Naive thymus-derived CD8-positive, alpha-beta T cell (primary cell): Measurements from ENCODE around the gene TMEM132E. TPM values are rescaled to one million over a fixed set of nuclear protein-coding genes. Genes with fewer than 3 reads are reported as not detected.

Experiments
- ATAC-seq, 2 donors: fragments of 150-1000 bp; cut with Tn5 transposase in 1 of 2; sonication (Bioruptor Pico), chemical (Tn5 transposase) in 1 of 2; 1 replicate in 1 of 2; 2 replicates in 1 of 2; pipeline ENCODE4 v1.10.0; 2021; ENCODE audit warnings: mild to moderate bottlenecking in 2 of 2, moderate library complexity in 2 of 2
- POLR2A ChIA-PET: fragments of 350-600 bp; sonication (Branson Sonifier 250); formaldehyde crosslinking; loops from one replicate; lab custom pipeline; 2021; ENCODE audit warnings: antibody characterized with exemption; lab: Charles Lee
- DNase-seq, 10 donors: peaks; one replicate each; pipeline versions ENCODE4 v3.0.0 to v3.0.0-alpha.2; 2020 to 2022
- H3K27ac Mint-ChIP-seq, 10 donors: one replicate each; pipeline ENCODE4 v1.8.0; 2020 to 2022; ENCODE audit warnings: mild to moderate bottlenecking in 10 of 10, mixed read lengths in 10 of 10, moderate library complexity in 4 of 10, inconsistent platforms in 1 of 10
- H3K27me3 Mint-ChIP-seq, 5 donors: one replicate each; pipeline ENCODE4 v1.8.0; 2021 to 2022; ENCODE audit warnings: mixed read lengths in 5 of 5
- H3K36me3 Mint-ChIP-seq, 3 donors: one replicate each; pipeline ENCODE4 v1.8.0; 2020 to 2022; ENCODE audit warnings: mixed read lengths in 3 of 3, mild to moderate bottlenecking in 2 of 3, inconsistent platforms in 1 of 3
- H3K4me1 Mint-ChIP-seq, 4 donors: one replicate each; pipeline ENCODE4 v1.8.0; 2021 to 2022; ENCODE audit warnings: mixed read lengths in 4 of 4
- H3K4me3 Mint-ChIP-seq, 10 donors: one replicate each; pipeline ENCODE4 v1.8.0; 2020 to 2022; ENCODE audit warnings: mild to moderate bottlenecking in 10 of 10, mixed read lengths in 10 of 10, moderate library complexity in 6 of 10, inconsistent platforms in 1 of 10
- H3K9me3 Mint-ChIP-seq, 9 donors: one replicate each; pipeline ENCODE4 v1.8.0; 2020 to 2022; ENCODE audit warnings: mixed read lengths in 9 of 9, mild to moderate bottlenecking in 3 of 9, inconsistent platforms in 1 of 9, moderate library complexity in 1 of 9
- polyA plus RNA-seq, 3 donors: library from polyadenylated mRNA; unstranded; fragments of 300-500 nt; fragmentation: Illumina TruSeq; gene quantifications; one replicate each; pipeline ENCODE4 v1.2.3, GENCODE V29; 2021
- total RNA-seq, 8 experiments: library from RNA in 2 of 8; stranded (reverse) in 2 of 8; gene quantifications; one replicate each; pipeline ENCODE4 v1.2.3 and lab custom pipeline; 2021 to 2026

The TMEM132E gene
- total and polyA plus RNA-seq, 5 experiments from 2014 or later = 0.19 to 0.60 (median 0.49) TPM

GRCh38 chr17:34572483-34572882 is 6.9 kb upstream of the TMEM132E start:
- no peak overlapping the region for H3K27ac Mint-ChIP-seq
- H3K9me3 Mint-ChIP-seq = peaks cover 0 to 3% (median 0%) of the 10 kb centered on the region in 9 donors
- peaks cover 32 to 73% (median 55%) of the 10 kb centered on the region in 5 donors for H3K27me3 Mint-ChIP-seq
- H3K4me3 Mint-ChIP-seq = no peak overlapping the region
- POLR2A ChIA-PET = no interaction called here
- no peak for DNase-seq
- H3K4me1 Mint-ChIP-seq = peaks cover 0 to 3% (median 0%) of the 10 kb centered on the region in 4 donors
- no peak for ATAC-seq
- H3K36me3 Mint-ChIP-seq = peaks cover 0 to 2% (median 0%) of the 10 kb centered on the region in 3 donors

- H3K4me1 Mint-ChIP-seq = peaks cover 9 to 15% (median 10%) of the 10 kb centered on the region in 4 donors
- POLR2A ChIA-PET = no interaction called here
- peaks cover 41 to 95% (median 75%) of the 10 kb centered on the region in 5 donors for H3K27me3 Mint-ChIP-seq
- ATAC-seq (no peak), DNase-seq (no peak)
- peaks cover 0 to 5% (median 0%) of the 10 kb centered on the region in 3 donors for H3K36me3 Mint-ChIP-seq
- no peak overlapping the region for H3K4me3 Mint-ChIP-seq
- peaks cover 0 to 2% (median 0%) of the 10 kb centered on the region in 9 donors for H3K9me3 Mint-ChIP-seq
- no peak overlapping the region for H3K27ac Mint-ChIP-seq
Observed at GRCh38 chr17:34575182-34575581, 4.2 kb upstream of the TMEM132E start.

GRCh38 chr17:34578016-34578415 is 1.4 kb upstream of the TMEM132E start:
- peaks cover 6 to 27% (median 21%) of the 10 kb centered on the region in 4 donors for H3K4me1 Mint-ChIP-seq

GRCh38 chr17:34578656-34579016 is 746 bp upstream of the TMEM132E start:
- Mint-ChIP-seq H3K27me3 (peaks cover 35 to 81% (median 63%) of the 10 kb centered on the region in 5 donors), H3K36me3 (peaks cover 0 to 3% (median 0%) of the 10 kb centered on the region in 3 donors)
- ATAC-seq = no peak

More at GRCh38 chr17:34578016-34578415, 1.4 kb upstream of the TMEM132E start:
- DNase-seq = no peak
- Mint-ChIP-seq H3K27ac (no peak overlapping the region), H3K9me3 (no peaks in the 10 kb centered on the region), H3K27me3 (peaks cover 30 to 81% (median 63%) of the 10 kb centered on the region in 5 donors), H3K36me3 (peaks cover 0 to 5% (median 0%) of the 10 kb centered on the region in 3 donors), H3K4me3 (peak overlapping the region; percentile 15 to 93 (median 57))
- ATAC-seq = no peak
- POLR2A ChIA-PET = no interaction called here

GRCh38 chr17:34579979-34580684 is 750 bp downstream of the TMEM132E start:
- POLR2A ChIA-PET = no interaction called here
- ATAC-seq = peak; percentile 19 to 22
- Mint-ChIP-seq H3K27me3 (peaks cover 39 to 83% (median 61%) of the 10 kb centered on the region in 5 donors), H3K9me3 (no peaks in the 10 kb centered on the region), H3K4me1 (peaks cover 6 to 27% (median 23%) of the 10 kb centered on the region in 4 donors), H3K4me3 (peak overlapping the region; percentile 36 to 93 (median 72)), H3K27ac (no peak overlapping the region), H3K36me3 (peaks cover 0 to 3% (median 0%) of the 10 kb centered on the region in 3 donors)
- no peak for DNase-seq

More at GRCh38 chr17:34578656-34579016, 746 bp upstream of the TMEM132E start:
- DNase-seq = no peak
- peaks cover 6 to 27% (median 21%) of the 10 kb centered on the region in 4 donors for H3K4me1 Mint-ChIP-seq
- H3K9me3 Mint-ChIP-seq = no peaks in the 10 kb centered on the region
- POLR2A ChIA-PET = no interaction called here
- H3K4me3 Mint-ChIP-seq = peak overlapping the region; percentile 15 to 93 (median 74)
- peak overlapping the region in 1 of 10 donors; percentile 63 for H3K27ac Mint-ChIP-seq

GRCh38 chr17:34580685-34581445 is 1.5 kb downstream of the TMEM132E start:
- DNase-seq = no peak
- Mint-ChIP-seq H3K4me1 (peaks cover 6 to 27% (median 24%) of the 10 kb centered on the region in 4 donors), H3K4me3 (peak overlapping the region; percentile 36 to 93 (median 72)), H3K27ac (no peak overlapping the region), H3K27me3 (peaks cover 39 to 83% (median 61%) of the 10 kb centered on the region in 5 donors), H3K9me3 (no peaks in the 10 kb centered on the region), H3K36me3 (peaks cover 0 to 3% (median 0%) of the 10 kb centered on the region in 3 donors)
- peak; percentile 39 to 47 for ATAC-seq
- POLR2A ChIA-PET = interaction anchor here (0.6 kb wide), 1 partner anchor 14 kb away, joined by 4 read pairs; no protein-coding TSS in a partner anchor

- POLR2A ChIA-PET = interaction anchor here (0.6 kb wide), 1 partner anchor 13 kb away, joined by 4 read pairs; no protein-coding TSS in a partner anchor
Observed at GRCh38 chr17:34581446-34582184, 2.2 kb downstream of the TMEM132E start.

GRCh38 chr17:34582185-34582900 is 3.0 kb downstream of the TMEM132E start:
- POLR2A ChIA-PET = no interaction called here
- ATAC-seq (no peak), DNase-seq (no peak)
- Mint-ChIP-seq H3K36me3 (peaks cover 0 to 3% (median 0%) of the 10 kb centered on the region in 3 donors), H3K4me1 (peaks cover 6 to 27% (median 24%) of the 10 kb centered on the region in 4 donors), H3K4me3 (peak overlapping the region in 8 of 10 donors; percentile 25 to 88 (median 50)), H3K27me3 (peaks cover 30 to 69% (median 55%) of the 10 kb centered on the region in 5 donors), H3K27ac (no peak overlapping the region), H3K9me3 (no peaks in the 10 kb centered on the region)

More at GRCh38 chr17:34581446-34582184, 2.2 kb downstream of the TMEM132E start:
- H3K4me1 Mint-ChIP-seq = peaks cover 6 to 27% (median 24%) of the 10 kb centered on the region in 4 donors
- H3K36me3 Mint-ChIP-seq = peaks cover 0 to 3% (median 0%) of the 10 kb centered on the region in 3 donors
- no peaks in the 10 kb centered on the region for H3K9me3 Mint-ChIP-seq
- H3K27me3 Mint-ChIP-seq = peaks cover 37 to 76% (median 62%) of the 10 kb centered on the region in 5 donors
- no peak overlapping the region for H3K27ac Mint-ChIP-seq
- no peak for DNase-seq
- H3K4me3 Mint-ChIP-seq = peak overlapping the region in 8 of 10 donors; percentile 20 to 88 (median 52)
- no peak for ATAC-seq

- no peak overlapping the region for H3K27ac Mint-ChIP-seq
Observed at GRCh38 chr17:34582901-34583245, 3.5 kb downstream of the TMEM132E start.

GRCh38 chr17:34584805-34585416 is 5.5 kb downstream of the TMEM132E start:
- peak overlapping the region in 2 of 10 donors; percentile 8 to 71 for H3K27ac Mint-ChIP-seq
- no peaks in the 10 kb centered on the region for H3K9me3 Mint-ChIP-seq
- ATAC-seq (peak; percentile 66 to 68), DNase-seq (peak in 1 of 10 donors; percentile 23)
- H3K36me3 Mint-ChIP-seq = no peaks in the 10 kb centered on the region
- POLR2A ChIA-PET = no interaction called here
- H3K27me3 Mint-ChIP-seq = peaks cover 23 to 70% (median 47%) of the 10 kb centered on the region in 5 donors
- peak overlapping the region in 1 of 10 donors; percentile 4 for H3K4me3 Mint-ChIP-seq
- peaks cover 0 to 20% (median 13%) of the 10 kb centered on the region in 4 donors for H3K4me1 Mint-ChIP-seq

More at GRCh38 chr17:34582901-34583245, 3.5 kb downstream of the TMEM132E start:
- H3K9me3 Mint-ChIP-seq = no peaks in the 10 kb centered on the region
- no peak for ATAC-seq
- H3K27me3 Mint-ChIP-seq = peaks cover 27 to 69% (median 56%) of the 10 kb centered on the region in 5 donors
- peak overlapping the region in 7 of 10 donors; percentile 25 to 88 (median 51) for H3K4me3 Mint-ChIP-seq
- no peak for DNase-seq
- POLR2A ChIA-PET = no interaction called here
- peaks cover 6 to 27% (median 24%) of the 10 kb centered on the region in 4 donors for H3K4me1 Mint-ChIP-seq
- peaks cover 0 to 3% (median 0%) of the 10 kb centered on the region in 3 donors for H3K36me3 Mint-ChIP-seq

- no peaks in the 10 kb centered on the region for H3K9me3 Mint-ChIP-seq
- no peaks in the 10 kb centered on the region for H3K36me3 Mint-ChIP-seq
- ATAC-seq (no peak), DNase-seq (no peak)
- H3K27me3 Mint-ChIP-seq = peaks cover 29 to 80% (median 55%) of the 10 kb centered on the region in 5 donors
- H3K27ac Mint-ChIP-seq = no peak overlapping the region
- POLR2A ChIA-PET = interaction anchor here (0.7 kb wide), 1 partner anchor 388 kb away, joined by 3 read pairs; no protein-coding TSS in a partner anchor
- peaks cover 0 to 11% (median 7%) of the 10 kb centered on the region in 4 donors for H3K4me1 Mint-ChIP-seq
- no peak overlapping the region for H3K4me3 Mint-ChIP-seq
Observed at GRCh38 chr17:34586346-34586846, 7.0 kb downstream of the TMEM132E start.
